Loucy (cell line): ENCODE measurements around the gene LAMB4.
"Not testable (repeated sequence)": the region's sequence is repeated elsewhere in the genome, so short reads cannot be mapped to it uniquely, and the experiment has no call there.

Experiments
- H2AFZ ChIP-seq: fragments of 200-600 bp; sonication (generic); 2 replicates; pipeline ENCODE4 v1.6.0; 2016; ENCODE audit warnings: antibody characterized with exemption, mild to moderate bottlenecking, low read length, moderate library complexity
- H3F3A ChIP-seq: fragments of 200-600 bp; 2 replicates; pipeline ENCODE4 v1.6.0; 2016; ENCODE audit warnings: antibody characterized with exemption, low read depth, mild to moderate bottlenecking
- H3K27me3 ChIP-seq: fragments of 200-600 bp; sonication (generic); 2 replicates; pipeline ENCODE4 v1.6.1; 2014; ENCODE audit warnings: low read length, mild to moderate bottlenecking; ENCODE audit not compliant: insufficient read depth, poor library complexity, severe bottlenecking
- H3K36me3 ChIP-seq: fragments of 200-600 bp; sonication (generic); 2 replicates; pipeline ENCODE4 v1.6.1; 2016; ENCODE audit warnings: low read length; ENCODE audit not compliant: insufficient read depth
- H3K4me1 ChIP-seq: fragments of 200-600 bp; sonication (generic); 2 replicates; pipeline ENCODE4 v1.5.1; 2014; ENCODE audit warnings: low read length, mild to moderate bottlenecking; ENCODE audit not compliant: insufficient read depth, poor library complexity, severe bottlenecking
- H3K4me2 ChIP-seq: fragments of 200-600 bp; sonication (generic); 2 replicates; pipeline ENCODE4 v1.6.0; 2014; ENCODE audit warnings: antibody characterized with exemption, low read length, low read depth, mild to moderate bottlenecking; ENCODE audit not compliant: poor library complexity, severe bottlenecking
- H3K4me3 ChIP-seq: fragments of 200-600 bp; sonication (generic); 2 replicates; pipeline ENCODE4 v1.5.1; 2014; ENCODE audit warnings: low read length, mild to moderate bottlenecking, mixed read lengths; ENCODE audit not compliant: poor library complexity, severe bottlenecking
- H3K79me2 ChIP-seq: fragments of 200-600 bp; sonication (generic); 2 replicates; pipeline ENCODE4 v1.6.1; 2014; ENCODE audit warnings: low read length; ENCODE audit not compliant: insufficient read depth
- H3K9ac ChIP-seq: fragments of 200-600 bp; sonication (generic); 2 replicates; pipeline ENCODE4 v1.6.0; 2014; ENCODE audit warnings: mild to moderate bottlenecking, low read depth, low read length, moderate library complexity; ENCODE audit not compliant: poor library complexity, severe bottlenecking
- H3K9me2 ChIP-seq: fragments of 200-600 bp; sonication (generic); replicated peaks from 2 replicates; pipeline ENCODE4 v1.6.1; 2016; ENCODE audit warnings: low read depth, low read length, mixed read lengths
- H3K9me3 ChIP-seq: fragments of 200-600 bp; sonication (generic); 2 replicates; pipeline ENCODE4 v1.6.1; 2014; ENCODE audit warnings: mild to moderate bottlenecking, antibody characterized with exemption, low read length, low read depth; ENCODE audit not compliant: insufficient read depth
- H4K20me1 ChIP-seq: fragments of 200-600 bp; sonication (generic); 2 replicates; pipeline ENCODE4 v1.6.0; 2014; ENCODE audit warnings: antibody characterized with exemption, low read length, mild to moderate bottlenecking; ENCODE audit not compliant: insufficient read depth, poor library complexity, severe bottlenecking
- EZH2phosphoT487 ChIP-seq: fragments of 200-600 bp; IDR thresholded peaks from 2 replicates; pipeline ENCODE4 v1.6.1; 2018; ENCODE audit warnings: antibody characterized with exemption, mild to moderate bottlenecking, moderate library complexity, borderline replicate concordance
- TF ChIP-seq, protein P1 (sequence below): fragments of 200-600 bp; sonication (generic); conservative IDR thresholded peaks from 2 replicates; pipeline ENCODE4 v1.5.1; 2014; ENCODE audit warnings: mild to moderate bottlenecking, antibody characterized with exemption, low read length

The LAMB4 gene

DNA sequence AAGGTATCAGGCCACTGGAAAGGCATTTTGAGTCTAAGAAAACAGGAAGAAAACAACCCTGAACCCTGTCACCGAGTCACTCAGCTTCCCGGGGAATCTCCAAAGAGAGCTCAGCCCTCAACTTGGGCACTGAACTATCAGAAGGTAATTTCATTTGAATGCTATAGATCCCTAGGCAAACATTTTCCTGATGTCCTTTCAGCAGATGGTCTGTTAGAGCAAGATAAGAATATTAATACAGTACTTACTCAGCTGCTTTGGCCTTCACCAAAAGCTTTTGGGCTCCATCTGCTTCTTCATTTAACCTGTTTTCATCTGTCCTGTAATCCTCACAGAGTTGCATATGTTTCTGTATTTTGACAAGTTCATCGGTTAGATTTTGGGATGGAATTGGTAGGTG lies 93.0 kb downstream of the LAMB4 start:
- Histone ChIP-seq H3K9me2 (no peaks in the 10 kb centered on the region), H3F3A (no peaks in the 10 kb centered on the region), H3K9ac (no peak overlapping the region), H4K20me1 (no peaks in the 10 kb centered on the region), H3K4me2 (no peak overlapping the region), H3K9me3 (no peaks in the 10 kb centered on the region), H3K79me2 (no peaks in the 10 kb centered on the region), H3K27me3 (no peaks in the 10 kb centered on the region), H3K4me1 (no peaks in the 10 kb centered on the region), H3K4me3 (no peak overlapping the region), H3K36me3 (no peaks in the 10 kb centered on the region), H2AFZ (no peak overlapping the region)
- TF ChIP-seq, protein P1, sequence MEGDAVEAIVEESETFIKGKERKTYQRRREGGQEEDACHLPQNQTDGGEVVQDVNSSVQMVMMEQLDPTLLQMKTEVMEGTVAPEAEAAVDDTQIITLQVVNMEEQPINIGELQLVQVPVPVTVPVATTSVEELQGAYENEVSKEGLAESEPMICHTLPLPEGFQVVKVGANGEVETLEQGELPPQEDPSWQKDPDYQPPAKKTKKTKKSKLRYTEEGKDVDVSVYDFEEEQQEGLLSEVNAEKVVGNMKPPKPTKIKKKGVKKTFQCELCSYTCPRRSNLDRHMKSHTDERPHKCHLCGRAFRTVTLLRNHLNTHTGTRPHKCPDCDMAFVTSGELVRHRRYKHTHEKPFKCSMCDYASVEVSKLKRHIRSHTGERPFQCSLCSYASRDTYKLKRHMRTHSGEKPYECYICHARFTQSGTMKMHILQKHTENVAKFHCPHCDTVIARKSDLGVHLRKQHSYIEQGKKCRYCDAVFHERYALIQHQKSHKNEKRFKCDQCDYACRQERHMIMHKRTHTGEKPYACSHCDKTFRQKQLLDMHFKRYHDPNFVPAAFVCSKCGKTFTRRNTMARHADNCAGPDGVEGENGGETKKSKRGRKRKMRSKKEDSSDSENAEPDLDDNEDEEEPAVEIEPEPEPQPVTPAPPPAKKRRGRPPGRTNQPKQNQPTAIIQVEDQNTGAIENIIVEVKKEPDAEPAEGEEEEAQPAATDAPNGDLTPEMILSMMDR: no peak
- no peak for TF ChIP-seq EZH2phosphoT487

DNA sequence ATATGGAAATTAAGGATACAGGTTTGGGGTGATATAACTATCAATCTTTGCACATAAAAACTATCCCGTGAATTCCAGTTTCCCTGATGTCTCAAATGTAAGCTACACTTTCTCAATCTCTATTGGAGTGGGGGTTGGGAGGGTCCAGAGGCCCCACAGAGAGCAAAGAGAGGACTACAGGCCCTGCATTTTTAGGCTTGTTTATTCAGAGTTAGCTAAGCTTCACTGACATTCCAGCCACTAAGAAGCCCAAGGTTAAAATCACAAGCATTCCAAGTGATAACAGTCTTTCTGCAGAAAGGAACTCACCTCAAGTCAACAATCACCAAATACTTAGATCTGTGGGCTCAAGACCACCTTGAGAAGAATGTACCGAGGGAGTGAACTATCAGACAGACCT lies 95.6 kb downstream of the LAMB4 start:
- Histone ChIP-seq H2AFZ (no peak overlapping the region), H3K36me3 (no peaks in the 10 kb centered on the region), H3K9ac (no peak overlapping the region), H3K79me2 (no peaks in the 10 kb centered on the region), H3K4me2 (no peak overlapping the region), H3F3A (no peaks in the 10 kb centered on the region), H3K27me3 (no peaks in the 10 kb centered on the region), H3K4me1 (no peaks in the 10 kb centered on the region), H3K9me3 (no peaks in the 10 kb centered on the region), H4K20me1 (no peaks in the 10 kb centered on the region), H3K9me2 (no peaks in the 10 kb centered on the region), H3K4me3 (no peak overlapping the region)
- TF ChIP-seq, protein P1: no peak
- no peak for TF ChIP-seq EZH2phosphoT487

DNA sequence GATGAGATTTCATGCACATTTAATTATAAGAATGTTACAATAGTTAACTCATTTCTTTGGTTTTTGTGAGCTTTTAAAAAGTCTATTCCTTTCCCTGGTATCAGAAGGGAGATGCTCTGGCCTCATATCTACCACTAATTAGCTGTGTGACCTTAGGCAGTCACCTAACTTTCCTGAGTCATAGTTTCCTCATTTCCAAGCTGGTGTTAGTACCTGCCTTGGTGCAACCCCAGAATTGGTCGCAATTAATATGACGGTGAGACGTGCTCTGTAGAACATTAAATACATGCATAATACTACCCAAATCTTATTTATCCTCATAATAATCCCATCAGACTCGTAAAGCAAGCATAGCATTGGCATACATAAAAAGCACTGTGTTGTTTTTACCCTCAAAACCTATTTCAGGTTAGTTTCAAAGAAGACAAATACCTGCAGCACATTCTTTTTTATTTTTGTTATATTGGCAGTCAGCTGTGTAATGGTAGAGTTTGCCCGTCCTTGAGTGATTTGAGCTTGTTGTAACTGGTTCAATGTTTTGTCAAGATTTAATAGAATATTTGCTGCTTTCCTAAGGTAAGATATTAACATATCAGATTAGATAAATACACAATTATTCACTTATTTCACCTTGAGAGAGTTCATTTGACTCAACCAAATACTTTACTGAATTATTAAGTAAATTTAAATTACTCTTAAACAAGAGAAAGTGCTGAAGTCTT lies 96.2 kb downstream of the LAMB4 start:
- H3K4me1 ChIP-seq: no peaks in the 10 kb centered on the region
- no peaks in the 10 kb centered on the region for H3K9me3 ChIP-seq
- H3K79me2 ChIP-seq: no peaks in the 10 kb centered on the region
- no peaks in the 10 kb centered on the region for H3K9me2 ChIP-seq
- H2AFZ ChIP-seq: no peak overlapping the region
- H3F3A ChIP-seq: no peaks in the 10 kb centered on the region
- no peak overlapping the region for H3K4me3 ChIP-seq
- TF ChIP-seq, protein P1: no peak
- no peak for TF ChIP-seq EZH2phosphoT487
- no peak overlapping the region for H3K4me2 ChIP-seq
- H3K36me3 ChIP-seq: no peaks in the 10 kb centered on the region
- no peak overlapping the region for H3K9ac ChIP-seq
- no peaks in the 10 kb centered on the region for H4K20me1 ChIP-seq
- H3K27me3 ChIP-seq: no peaks in the 10 kb centered on the region

DNA sequence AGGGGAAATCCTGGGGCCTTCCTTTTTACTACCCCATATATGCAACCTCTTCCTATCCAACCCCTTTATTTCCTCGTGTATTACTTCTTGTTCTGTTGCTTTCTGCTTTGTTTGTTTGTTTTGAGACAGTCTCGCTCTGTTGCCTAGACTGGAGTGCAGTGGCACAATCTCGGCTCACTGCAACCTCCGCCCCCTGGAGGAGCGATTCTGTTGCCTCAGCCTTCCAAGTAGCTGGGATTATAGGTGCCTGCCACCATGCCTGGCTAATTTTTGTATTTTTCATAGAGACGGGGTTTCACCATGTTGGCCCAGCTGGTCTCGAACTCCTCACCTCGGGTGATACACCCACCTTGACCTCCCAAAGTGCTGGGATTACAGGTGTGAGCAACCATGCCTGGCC lies 96.9 kb downstream of the LAMB4 start:
- H3K36me3 ChIP-seq, H4K20me1 ChIP-seq, H3K9me2 ChIP-seq, H3K9me3 ChIP-seq, H3K4me1 ChIP-seq, H3K79me2 ChIP-seq, H3K27me3 ChIP-seq, H3K4me3 ChIP-seq, H3F3A ChIP-seq, H3K9ac ChIP-seq, H2AFZ ChIP-seq, H3K4me2 ChIP-seq: not testable (repeated sequence)
